Naive thymus-derived CD4-positive, alpha-beta T cell (primary cell): ENCODE results near the gene E4F1. TPM values are rescaled to one million over a fixed set of nuclear protein-coding genes. Genes with fewer than 3 reads are reported as not detected.

Source experiments
- ATAC-seq: fragments of 150-1000 bp; cut with Tn5 transposase; 2 replicates; pipeline ENCODE4 v1.10.0; 2021; ENCODE audit warnings: mild to moderate bottlenecking, moderate library complexity
- CTCF ChIA-PET: fragments of 350-600 bp; sonication (Branson Sonifier 250); formaldehyde crosslinking; loops from one replicate; lab custom pipeline; 2021; ENCODE audit warnings: antibody characterized with exemption; lab: Charles Lee
- POLR2A ChIA-PET: fragments of 350-600 bp; sonication (Branson Sonifier 250); formaldehyde crosslinking; loops from one replicate; lab custom pipeline; 2021; ENCODE audit warnings: antibody characterized with exemption, inconsistent platforms; lab: Charles Lee
- DNase-seq, 9 donors: peaks; one replicate each; pipeline versions ENCODE4 v3.0.0 to v3.0.0-alpha.2; 2020 to 2022; ENCODE audit warnings: mixed read lengths in 1 of 9
- H3K27ac ChIP-seq: one replicate; pipeline ENCODE4 v1.7.0; 2013; ENCODE audit warnings: mild to moderate bottlenecking, low read depth, low read length, moderate library complexity
- H3K27me3 ChIP-seq, 2 donors: one replicate each; pipeline ENCODE4 v1.7.0; 2013; ENCODE audit warnings: low read length in 2 of 2, mild to moderate bottlenecking in 2 of 2, moderate library complexity in 2 of 2; ENCODE audit not compliant: control insufficient read depth in 2 of 2, insufficient read depth in 2 of 2
- H3K36me3 ChIP-seq, 3 experiments: 1 replicate in 2 of 3; 2 replicates in 1 of 3; pipeline ENCODE4 v1.7.0; 2013; ENCODE audit warnings: low read length in 3 of 3, mild to moderate bottlenecking in 3 of 3, moderate library complexity in 1 of 3; ENCODE audit not compliant: insufficient read depth in 3 of 3, control insufficient read depth in 2 of 3
- H3K4me1 ChIP-seq, 2 donors: one replicate each; pipeline ENCODE4 v1.7.0; 2013; ENCODE audit warnings: low read length in 2 of 2, mild to moderate bottlenecking in 2 of 2, moderate library complexity in 1 of 2; ENCODE audit not compliant: control insufficient read depth in 2 of 2, insufficient read depth in 2 of 2
- H3K4me3 ChIP-seq: 2 replicates; pipeline ENCODE4 v1.7.0; 2013; ENCODE audit warnings: mild to moderate bottlenecking, low read length
- H3K9me3 ChIP-seq, 3 experiments: 1 replicate in 2 of 3; 2 replicates in 1 of 3; pipeline ENCODE4 v1.7.0; 2013; ENCODE audit warnings: low read length in 3 of 3; ENCODE audit not compliant: control insufficient read depth in 2 of 3
- H3K27ac Mint-ChIP-seq, 9 donors: one replicate each; pipeline ENCODE4 v1.8.0; 2020 to 2022; ENCODE audit warnings: mixed read lengths in 9 of 9, mild to moderate bottlenecking in 8 of 9, moderate library complexity in 5 of 9, inconsistent platforms in 2 of 9
- H3K27me3 Mint-ChIP-seq, 5 donors: one replicate each; pipeline ENCODE4 v1.8.0; 2021 to 2022; ENCODE audit warnings: mixed read lengths in 5 of 5, mild to moderate bottlenecking in 1 of 5
- H3K36me3 Mint-ChIP-seq, 5 donors: one replicate each; pipeline ENCODE4 v1.8.0; 2020 to 2022; ENCODE audit warnings: mixed read lengths in 5 of 5, mild to moderate bottlenecking in 3 of 5, inconsistent platforms in 1 of 5
- H3K4me1 Mint-ChIP-seq, 7 donors: one replicate each; pipeline ENCODE4 v1.8.0; 2020 to 2022; ENCODE audit warnings: mixed read lengths in 7 of 7, mild to moderate bottlenecking in 3 of 7, inconsistent platforms in 1 of 7
- H3K4me3 Mint-ChIP-seq, 10 donors: one replicate each; pipeline ENCODE4 v1.8.0; 2020 to 2022; ENCODE audit warnings: mild to moderate bottlenecking in 10 of 10, mixed read lengths in 10 of 10, moderate library complexity in 6 of 10, inconsistent platforms in 2 of 10
- H3K9me3 Mint-ChIP-seq, 11 donors: one replicate each; pipeline ENCODE4 v1.8.0; 2020 to 2022; ENCODE audit warnings: mixed read lengths in 11 of 11, mild to moderate bottlenecking in 4 of 11, inconsistent platforms in 1 of 11, moderate library complexity in 1 of 11
- intact Hi-C, 2 donors: fragments of 100-400 bp; cut with micrococcal nuclease; formaldehyde crosslinking; loops; one replicate each; pipeline ENCODE4 v1.15.1; 2023
- polyA plus RNA-seq, 2 donors: library from polyadenylated mRNA; unstranded; fragments of 300-500 nt; fragmentation: Illumina TruSeq; gene quantifications; one replicate each; pipeline ENCODE4 v1.2.3, GENCODE V29; 2021
- total RNA-seq, 6 experiments: library from RNA in 5 of 6; stranded (reverse) in 5 of 6; gene quantifications; 1 replicate in 5 of 6; 2 replicates in 1 of 6; pipeline ENCODE4 v1.2.3 and lab custom pipeline; 2021 to 2026

The E4F1 gene
- total and polyA plus RNA-seq, 7 experiments from 2014 or later = 12.6 to 45.6 (median 33.6) TPM

GRCh38 chr16:2276368-2277195, 53.2 kb downstream of the E4F1 start:
- DNase-seq (no peak), ATAC-seq (no peak)
- no peaks in the 10 kb centered on the region for H3K27me3 Mint-ChIP-seq
- H3K9me3 ChIP-seq = no peaks in the 10 kb centered on the region
- ChIA-PET CTCF (no interaction called here), POLR2A (no interaction called here)
- no peak overlapping the region for H3K4me3 ChIP-seq
- H3K4me1 Mint-ChIP-seq = peaks cover 0 to 1% (median 0%) of the 10 kb centered on the region in 7 donors
- intact Hi-C loops = no loop called here
- H3K4me3 Mint-ChIP-seq = no peak overlapping the region
- no peak overlapping the region for H3K27ac ChIP-seq
- no peaks in the 10 kb centered on the region for H3K27me3 ChIP-seq
- H3K9me3 Mint-ChIP-seq = no peaks in the 10 kb centered on the region
- H3K36me3 Mint-ChIP-seq = no peaks in the 10 kb centered on the region
- no peaks in the 10 kb centered on the region for H3K4me1 ChIP-seq
- H3K36me3 ChIP-seq = no peaks in the 10 kb centered on the region
- H3K27ac Mint-ChIP-seq = no peak overlapping the region

DNA sequence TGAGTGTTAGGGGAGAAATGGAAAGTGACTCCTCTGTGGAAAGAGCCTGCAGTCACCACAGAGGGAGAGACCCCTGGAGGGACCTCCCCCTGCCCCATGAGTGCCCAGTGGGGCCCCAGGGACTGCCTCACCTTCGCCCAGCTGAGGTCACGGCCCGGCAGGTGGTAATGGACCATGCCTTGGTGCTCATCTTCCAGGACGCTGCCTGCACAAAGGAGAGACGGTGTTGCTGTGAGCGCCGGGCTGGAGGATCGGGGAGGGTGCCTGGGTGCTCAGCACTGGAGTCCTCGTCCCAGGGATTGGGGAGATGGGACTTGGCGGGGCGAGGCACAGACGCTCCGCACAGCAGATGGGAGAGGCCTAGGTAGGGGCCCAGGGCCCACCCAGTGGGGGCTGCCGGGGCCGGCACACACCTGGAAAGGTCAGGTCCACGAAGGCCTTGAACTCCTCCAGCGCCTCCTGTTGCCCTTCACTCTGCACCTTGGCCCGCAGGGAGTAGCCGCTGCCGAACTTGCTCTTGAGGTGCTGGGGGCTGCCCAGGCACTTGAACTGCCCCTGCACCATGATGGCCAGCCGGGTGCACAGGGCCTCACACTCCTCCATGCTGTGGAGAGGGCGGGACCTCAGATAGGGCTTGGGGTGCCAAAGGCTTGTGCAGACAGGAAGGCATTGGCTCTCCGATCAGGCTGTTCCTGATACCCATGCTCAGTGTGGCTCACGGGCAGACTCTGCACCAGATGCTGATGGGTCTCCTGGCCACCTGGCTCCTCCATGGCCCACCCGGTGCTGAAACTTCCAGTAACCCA, 54.3 kb downstream of the E4F1 start:
- H3K4me3 Mint-ChIP-seq = no peak overlapping the region
- intact Hi-C loops = no loop called here
- Histone ChIP-seq H3K4me1 (no peaks in the 10 kb centered on the region), H3K4me3 (no peak overlapping the region), H3K27ac (no peak overlapping the region), H3K9me3 (no peaks in the 10 kb centered on the region), H3K36me3 (no peaks in the 10 kb centered on the region), H3K27me3 (no peaks in the 10 kb centered on the region)
- H3K36me3 Mint-ChIP-seq = no peaks in the 10 kb centered on the region
- ATAC-seq (peak; percentile 11), DNase-seq (no peak)
- ChIA-PET CTCF (no interaction called here), POLR2A (no interaction called here)
- H3K9me3 Mint-ChIP-seq = no peaks in the 10 kb centered on the region
- H3K27me3 Mint-ChIP-seq = no peaks in the 10 kb centered on the region
- no peak overlapping the region for H3K27ac Mint-ChIP-seq
- peaks cover 0 to 1% (median 0%) of the 10 kb centered on the region in 7 donors for H3K4me1 Mint-ChIP-seq

DNA sequence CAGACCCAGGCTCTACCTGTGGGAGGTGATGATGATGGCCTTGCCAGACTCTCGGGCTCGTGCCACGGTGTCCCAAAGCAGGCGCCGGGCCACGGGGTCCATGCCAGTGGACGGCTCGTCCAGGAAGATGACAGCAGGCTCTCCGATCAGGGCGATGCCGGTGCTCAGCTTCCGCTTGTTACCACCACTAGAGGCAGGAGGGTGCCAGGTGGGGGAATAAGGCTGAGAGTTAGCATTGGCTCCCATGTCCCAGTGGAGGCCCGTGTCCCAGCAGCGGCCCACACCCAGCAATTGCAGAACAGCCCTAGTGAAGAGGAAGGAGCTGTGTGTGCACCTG, 54.8 kb downstream of the E4F1 start:
- H3K9me3 Mint-ChIP-seq = no peaks in the 10 kb centered on the region
- H3K27ac Mint-ChIP-seq = no peak overlapping the region
- DNase-seq = no peak
- Histone ChIP-seq H3K9me3 (no peaks in the 10 kb centered on the region), H3K27me3 (no peaks in the 10 kb centered on the region), H3K4me1 (no peaks in the 10 kb centered on the region), H3K4me3 (no peak overlapping the region), H3K27ac (no peak overlapping the region), H3K36me3 (no peaks in the 10 kb centered on the region)
- no peaks in the 10 kb centered on the region for H3K27me3 Mint-ChIP-seq
- H3K4me3 Mint-ChIP-seq = no peak overlapping the region
- CTCF ChIA-PET = no interaction called here
- H3K4me1 Mint-ChIP-seq = peaks cover 0 to 1% (median 0%) of the 10 kb centered on the region in 7 donors
- no peak for ATAC-seq
- POLR2A ChIA-PET = no interaction called here
- intact Hi-C loops = no loop called here
- no peaks in the 10 kb centered on the region for H3K36me3 Mint-ChIP-seq

DNA sequence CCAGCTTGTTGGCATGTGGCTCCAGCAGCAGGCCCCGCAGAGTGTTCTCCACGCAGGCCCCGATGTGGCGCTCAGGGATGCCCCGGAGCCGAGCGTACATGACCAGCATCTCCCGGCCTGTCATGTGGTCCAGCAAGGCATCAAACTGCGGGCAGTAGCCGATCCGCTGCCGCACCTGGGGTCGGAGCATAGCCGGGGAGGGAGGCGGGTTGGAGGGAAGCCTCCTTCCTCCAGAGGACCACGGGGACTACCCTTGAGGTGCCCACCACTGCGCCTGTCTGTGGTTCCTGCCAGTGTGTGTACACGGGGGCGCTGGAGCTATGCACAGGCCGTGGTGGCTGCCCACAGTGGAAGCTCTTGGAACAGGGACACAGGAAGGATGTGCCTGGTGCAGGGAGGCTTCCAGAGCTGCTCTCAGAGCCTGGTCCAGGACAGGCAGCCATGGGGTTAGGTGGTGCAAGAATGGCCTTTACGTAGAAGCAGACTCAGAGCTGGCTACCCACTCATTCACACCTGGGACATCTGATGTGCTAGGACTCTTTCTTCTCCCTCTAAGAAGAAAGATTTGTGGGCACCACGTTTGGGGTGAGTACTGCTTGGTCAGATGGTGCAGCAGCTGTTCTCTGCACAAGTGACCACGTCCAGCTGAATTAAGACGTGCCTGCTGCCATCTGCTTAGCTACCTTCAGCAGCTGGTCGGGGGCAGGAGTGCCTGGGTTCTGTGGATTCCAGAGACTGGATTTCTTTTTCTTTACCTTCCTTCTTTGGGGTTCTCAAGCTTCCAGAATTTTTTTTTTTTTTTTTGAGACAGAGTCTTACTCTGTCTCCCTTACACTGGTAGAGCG, 55.8 kb downstream of the E4F1 start:
- peaks cover 0 to 5% (median 4%) of the 10 kb centered on the region in 5 donors for H3K36me3 Mint-ChIP-seq
- H3K9me3 ChIP-seq = no peaks in the 10 kb centered on the region
- no peak overlapping the region for H3K27ac ChIP-seq
- H3K4me1 Mint-ChIP-seq = peaks cover 0 to 4% (median 0%) of the 10 kb centered on the region in 7 donors
- POLR2A ChIA-PET = no interaction called here
- no peaks in the 10 kb centered on the region for H3K27me3 ChIP-seq
- no peak overlapping the region for H3K4me3 ChIP-seq
- H3K9me3 Mint-ChIP-seq = no peaks in the 10 kb centered on the region
- intact Hi-C loops = no loop called here
- no peak overlapping the region for H3K4me3 Mint-ChIP-seq
- CTCF ChIA-PET = no interaction called here
- H3K4me1 ChIP-seq = no peaks in the 10 kb centered on the region
- H3K27me3 Mint-ChIP-seq = no peaks in the 10 kb centered on the region
- ATAC-seq (no peak), DNase-seq (no peak)
- no peaks in the 10 kb centered on the region for H3K36me3 ChIP-seq
- no peak overlapping the region for H3K27ac Mint-ChIP-seq

- Mint-ChIP-seq H3K27me3 (no peaks in the 10 kb centered on the region), H3K4me3 (no peak overlapping the region), H3K36me3 (peaks cover 0 to 5% (median 4%) of the 10 kb centered on the region in 5 donors), H3K4me1 (peaks cover 0 to 4% (median 0%) of the 10 kb centered on the region in 7 donors), H3K9me3 (no peaks in the 10 kb centered on the region), H3K27ac (peak overlapping the region in 1 of 9 donors; percentile 14)
- Histone ChIP-seq H3K36me3 (peaks cover 0 to 7% (median 0%) of the 10 kb centered on the region in 3 experiments), H3K4me1 (no peaks in the 10 kb centered on the region), H3K4me3 (no peak overlapping the region), H3K9me3 (no peaks in the 10 kb centered on the region), H3K27me3 (no peaks in the 10 kb centered on the region), H3K27ac (no peak overlapping the region)
- DNase-seq = no peak
- ATAC-seq = no peak
- CTCF ChIA-PET = no interaction called here
- POLR2A ChIA-PET = no interaction called here
- intact Hi-C loops = no loop called here
Measured at GRCh38 chr16:2280461-2280860, 57.1 kb downstream of the E4F1 start.

- no peaks in the 10 kb centered on the region for H3K4me1 ChIP-seq
- POLR2A ChIA-PET = no interaction called here
- CTCF ChIA-PET = no interaction called here
Measured at GRCh38 chr16:2280981-2281542, 57.7 kb downstream of the E4F1 start.

More at GRCh38 chr16:2280981-2281542, 57.7 kb downstream of the E4F1 start:
- Histone ChIP-seq H3K27me3 (no peaks in the 10 kb centered on the region), H3K36me3 (peaks cover 0 to 7% (median 0%) of the 10 kb centered on the region in 3 experiments), H3K9me3 (no peaks in the 10 kb centered on the region), H3K4me3 (no peak overlapping the region), H3K27ac (no peak overlapping the region)
- Mint-ChIP-seq H3K9me3 (no peaks in the 10 kb centered on the region), H3K4me1 (peaks cover 0 to 4% (median 0%) of the 10 kb centered on the region in 7 donors), H3K4me3 (no peak overlapping the region), H3K27ac (peak overlapping the region in 1 of 9 donors; percentile 14), H3K27me3 (no peaks in the 10 kb centered on the region), H3K36me3 (peaks cover 0 to 5% (median 4%) of the 10 kb centered on the region in 5 donors)
- intact Hi-C loops = no loop called here
- no peak for DNase-seq
- no peak for ATAC-seq
